Activated T-helper 1 cell treated with Interleukin-2 at 50 U/mL for 16 hours (primary cell): ENCODE results near the gene GPA33.

Experiments used
- DNase-seq: peaks from one replicate; pipeline ENCODE4 v3.0.0-alpha.2; 2020; ENCODE audit warnings: low read depth

The GPA33 gene

GRCh38 chr1:167090314-167090942 is at the start of gene GPA33:
TSS of gene GPA33 (minus strand) at chr1:167090377. CDS start at chr1:167090287, 90 bp downstream.
- no peak for DNase-seq

DNA sequence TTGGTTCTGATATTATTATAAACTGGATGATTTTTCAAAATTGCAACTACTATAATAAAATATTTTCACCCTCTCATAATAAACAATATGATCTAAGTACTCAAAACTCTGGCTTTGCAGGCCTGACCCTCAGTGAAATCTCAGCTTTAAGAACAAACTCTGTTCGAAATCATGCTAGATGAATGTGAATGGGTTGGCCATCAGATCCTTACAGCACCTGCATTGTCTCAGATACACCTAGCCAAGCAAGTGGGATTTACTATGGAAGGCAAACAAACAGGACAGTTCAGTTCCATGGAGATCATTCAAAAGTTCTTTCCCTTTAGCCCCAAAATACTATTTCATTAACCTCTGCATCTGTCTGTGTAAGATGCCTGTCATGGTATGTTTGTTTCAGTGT is 48.5 kb upstream of the GPA33 start:
- DNase-seq, result no peak

- no peak for DNase-seq
These were observed 47.8 kb upstream of the GPA33 start for GRCh38 chr1:167137793-167138510.

GRCh38 chr1:167137332-167137781 is 47.2 kb upstream of the GPA33 start:
- no peak for DNase-seq

DNA sequence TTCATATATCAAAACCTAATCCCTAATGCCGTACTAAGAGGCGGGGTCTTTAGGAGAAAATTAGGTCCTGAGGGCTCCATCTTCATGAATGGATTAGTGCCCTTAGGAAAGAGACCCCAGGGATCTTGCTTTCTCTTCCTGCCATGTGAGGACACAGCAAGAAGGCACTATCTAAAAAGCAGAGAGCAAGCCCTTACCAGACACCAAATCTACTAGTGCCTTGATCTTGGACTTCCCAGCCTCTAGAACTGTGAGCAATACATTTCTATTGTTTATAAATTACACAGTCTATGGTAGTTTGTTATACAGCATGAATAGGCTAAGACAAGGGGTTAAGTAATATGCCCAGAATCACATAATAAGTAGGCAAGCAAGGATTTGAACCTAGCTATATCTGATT is 46.6 kb upstream of the GPA33 start:
- DNase-seq, result no peak

- no peak for DNase-seq
These were observed 46.0 kb upstream of the GPA33 start for GRCh38 chr1:167136191-167136614.

DNA sequence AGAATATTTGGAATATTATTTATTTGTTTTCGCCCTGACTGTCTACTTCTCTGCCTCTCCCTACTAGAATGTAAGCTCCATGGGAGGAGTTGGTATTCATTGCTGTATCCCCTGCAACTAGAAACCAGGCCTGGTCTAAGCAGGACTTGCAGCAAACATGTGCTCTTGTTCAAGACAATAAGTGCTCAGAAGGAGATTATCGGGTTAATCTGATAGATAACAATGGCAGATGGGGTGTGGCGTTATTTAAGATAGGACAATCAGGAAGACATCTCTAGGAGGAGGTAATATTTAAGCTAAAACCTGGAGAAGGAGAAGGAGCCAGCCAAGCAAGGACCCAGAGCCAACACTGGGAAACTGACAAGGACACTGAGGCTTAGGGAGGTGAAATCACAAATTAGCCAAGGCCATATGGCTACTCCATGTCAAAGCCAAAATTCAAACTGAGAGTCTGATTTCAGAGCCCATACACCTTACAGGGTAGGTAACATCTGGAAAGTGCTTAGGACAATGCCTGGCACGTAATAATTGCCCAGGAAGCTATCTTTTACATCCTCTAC is 45.2 kb upstream of the GPA33 start:
- DNase-seq, result no peak

DNA sequence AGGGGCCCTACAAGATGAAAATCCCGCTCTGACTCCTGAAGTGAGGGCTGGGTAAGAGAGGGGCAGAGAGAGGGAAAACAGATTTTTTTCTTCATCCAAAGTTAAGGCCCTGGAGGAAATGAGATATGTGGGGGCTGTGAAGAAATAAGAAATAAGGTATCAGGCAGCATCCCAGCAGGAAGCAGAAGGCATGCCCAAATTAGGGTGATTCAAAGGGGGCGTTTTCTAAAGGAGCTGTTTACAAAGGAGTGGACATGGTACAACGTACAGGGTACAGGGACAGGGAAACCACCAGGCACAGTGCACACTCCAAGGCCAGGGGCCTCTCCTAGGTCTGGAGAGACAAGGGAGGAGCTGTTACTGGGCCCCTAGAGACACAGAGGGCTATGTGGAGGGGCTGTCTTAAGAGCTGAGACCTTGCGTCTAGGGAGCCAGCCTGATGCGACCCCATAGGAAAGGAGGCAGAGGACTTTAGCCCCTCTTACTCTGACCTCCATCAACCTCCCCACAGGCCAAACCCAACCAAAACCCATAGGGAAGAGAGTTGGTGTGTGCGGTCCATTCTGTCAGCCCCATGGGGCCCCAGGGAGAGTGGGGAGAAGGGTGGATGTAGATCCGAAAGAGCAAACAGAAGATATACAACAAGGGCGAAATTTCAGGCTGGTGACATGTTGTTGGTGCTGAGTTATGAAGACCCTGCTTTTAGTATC is 42.3 kb upstream of the GPA33 start:
- no peak for DNase-seq

DNA sequence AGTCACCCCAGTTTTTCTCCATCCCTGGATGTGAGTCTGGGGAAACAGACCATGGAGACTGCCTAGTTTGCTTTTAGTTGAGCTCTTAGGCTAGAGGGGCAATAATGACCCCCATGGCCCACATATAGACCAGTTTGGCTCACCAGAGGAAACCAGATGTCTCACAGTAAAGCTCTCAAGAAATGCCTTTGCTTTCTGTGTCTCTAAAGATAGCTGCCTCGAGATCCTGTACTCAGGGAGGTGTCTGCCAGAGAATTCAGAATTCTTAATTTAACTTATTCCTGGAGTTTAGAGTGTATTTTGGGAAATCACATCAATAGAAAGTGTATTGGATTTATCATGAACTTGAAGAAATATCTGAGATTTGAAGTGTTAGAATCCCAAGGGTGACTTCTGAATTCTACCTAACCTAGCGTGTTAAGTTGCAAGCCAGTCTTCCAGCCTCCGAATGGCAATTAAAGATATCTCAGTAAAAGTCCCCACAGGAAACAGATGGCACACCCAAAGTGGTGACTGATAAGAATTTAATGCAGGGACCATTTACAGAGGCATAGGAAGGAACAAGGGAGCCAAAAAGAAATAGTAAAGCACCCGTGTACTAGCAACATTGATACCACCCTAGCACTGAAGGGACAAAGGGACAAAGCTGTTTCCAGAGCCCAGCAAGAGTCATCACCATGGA is 40.8 kb upstream of the GPA33 start:
- DNase-seq, result no peak

DNA sequence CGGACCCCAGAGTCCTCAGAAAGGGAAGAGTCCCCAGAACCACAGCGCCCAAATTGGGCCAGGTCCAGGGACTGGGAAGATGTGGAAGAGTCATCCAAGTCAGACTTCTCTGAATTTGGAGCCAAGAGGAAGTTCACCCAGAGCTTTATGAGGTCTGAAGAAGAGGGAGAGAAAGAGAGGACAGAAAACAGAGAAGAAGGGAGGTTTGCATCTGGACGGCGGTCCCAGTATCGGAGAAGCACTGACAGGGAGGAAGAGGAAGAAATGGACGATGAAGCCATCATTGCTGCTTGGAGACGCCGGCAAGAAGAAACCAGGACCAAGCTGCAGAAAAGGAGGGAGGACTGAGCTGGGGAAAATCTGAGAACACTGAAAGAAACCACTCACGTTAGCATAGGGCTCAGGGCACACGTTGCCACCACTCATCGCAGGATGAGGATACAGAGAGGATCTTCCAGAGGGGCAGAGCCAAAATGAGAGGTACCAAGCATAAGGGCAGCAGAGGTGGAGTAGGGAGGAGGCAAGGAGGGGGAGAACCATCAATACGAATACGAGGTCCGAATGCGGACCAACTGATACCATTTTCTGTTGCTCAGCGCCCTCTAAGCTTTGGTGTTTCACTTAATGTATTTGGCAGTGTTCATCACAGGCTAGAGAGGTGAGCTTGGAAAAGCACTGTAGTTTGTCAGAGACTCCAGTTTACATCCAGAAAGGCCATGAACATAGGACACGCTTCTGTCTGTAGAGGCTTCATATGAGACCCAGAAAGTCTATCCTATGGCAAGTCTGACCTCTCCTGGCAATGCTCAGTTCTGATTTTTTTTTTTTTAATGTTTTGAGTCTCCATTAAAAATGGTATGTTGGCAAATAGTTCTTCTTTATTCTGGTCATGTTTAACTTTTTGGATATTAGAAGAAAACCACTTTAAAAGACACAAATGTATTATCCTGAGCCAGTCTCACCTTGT is 38.4 kb upstream of the GPA33 start:
- DNase-seq, result no peak

GRCh38 chr1:167127661-167128060 is 37.5 kb upstream of the GPA33 start:
- DNase-seq, result no peak

DNA sequence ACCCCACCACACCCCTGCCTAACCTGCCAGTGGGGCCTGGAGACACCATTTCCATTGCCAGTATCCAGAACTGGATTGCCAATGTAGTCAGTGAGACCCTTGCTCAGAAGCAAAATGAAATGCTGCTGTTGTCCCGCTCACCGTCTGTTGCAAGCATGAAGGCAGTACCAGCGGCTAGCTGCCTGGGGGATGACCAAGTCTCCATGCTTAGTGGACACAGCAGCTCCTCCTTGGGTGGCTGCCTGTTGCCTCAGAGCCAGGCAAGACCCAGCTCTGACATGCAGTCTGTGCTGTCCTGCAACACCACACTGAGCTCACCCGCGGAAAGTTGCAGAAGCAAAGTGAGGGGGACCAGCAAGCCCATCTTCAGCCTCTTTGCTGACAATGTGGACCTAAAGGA is 37.1 kb upstream of the GPA33 start:
- DNase-seq, result no peak

DNA sequence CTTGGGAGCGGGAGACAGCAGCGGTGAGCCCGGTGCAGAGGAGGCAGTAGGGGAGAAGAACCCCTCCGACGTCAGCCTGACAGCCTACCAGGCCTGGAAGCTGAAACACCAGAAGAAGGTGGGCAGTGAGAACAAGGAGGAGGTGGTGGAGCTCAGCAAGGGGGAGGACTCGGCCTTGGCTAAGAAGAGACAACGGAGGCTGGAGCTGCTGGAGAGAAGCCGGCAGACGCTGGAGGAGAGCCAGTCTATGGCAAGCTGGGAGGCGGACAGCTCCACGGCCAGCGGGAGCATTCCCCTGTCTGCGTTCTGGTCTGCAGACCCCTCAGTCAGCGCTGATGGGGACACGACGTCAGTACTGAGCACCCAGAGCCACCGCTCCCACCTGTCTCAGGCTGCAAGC is 36.6 kb upstream of the GPA33 start:
- DNase-seq, result no peak

DNA sequence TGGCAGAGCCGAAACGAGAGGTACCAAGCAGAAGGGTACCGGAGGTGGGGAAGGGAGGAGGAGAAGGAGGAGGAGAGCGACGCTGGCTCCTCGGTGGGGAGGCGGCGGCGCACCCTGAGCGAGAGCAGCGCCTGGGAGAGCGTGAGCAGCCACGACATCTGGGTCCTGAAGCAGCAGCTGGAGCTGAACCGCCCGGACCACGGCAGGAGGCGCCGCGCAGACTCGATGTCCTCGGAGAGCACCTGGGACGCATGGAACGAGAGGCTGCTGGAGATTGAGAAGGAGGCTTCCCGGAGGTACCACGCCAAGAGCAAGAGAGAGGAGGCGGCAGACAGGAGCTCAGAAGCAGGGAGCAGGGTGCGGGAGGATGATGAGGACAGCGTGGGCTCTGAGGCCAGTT is 36.1 kb upstream of the GPA33 start:
- DNase-seq, result no peak

DNA sequence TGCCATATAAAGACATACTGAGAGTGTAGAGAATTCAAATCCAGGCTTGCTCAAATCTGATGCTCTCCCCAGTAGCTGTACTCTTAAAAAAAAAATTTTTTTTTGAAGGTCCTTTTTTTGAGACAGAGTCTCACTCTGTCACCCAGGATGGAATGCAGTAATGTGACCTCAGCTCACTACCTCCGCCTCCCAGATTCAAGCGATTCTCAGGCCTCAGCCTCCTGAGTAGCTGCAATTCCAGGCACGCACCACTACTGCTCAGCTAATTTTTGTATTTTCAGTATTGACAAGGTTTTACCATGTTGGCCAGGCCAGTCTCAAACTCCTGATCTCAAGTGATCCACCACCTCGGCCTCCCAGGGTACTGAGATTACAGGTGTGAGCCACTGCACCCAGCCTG is 32.4 kb upstream of the GPA33 start:
- DNase-seq, result no peak

DNA sequence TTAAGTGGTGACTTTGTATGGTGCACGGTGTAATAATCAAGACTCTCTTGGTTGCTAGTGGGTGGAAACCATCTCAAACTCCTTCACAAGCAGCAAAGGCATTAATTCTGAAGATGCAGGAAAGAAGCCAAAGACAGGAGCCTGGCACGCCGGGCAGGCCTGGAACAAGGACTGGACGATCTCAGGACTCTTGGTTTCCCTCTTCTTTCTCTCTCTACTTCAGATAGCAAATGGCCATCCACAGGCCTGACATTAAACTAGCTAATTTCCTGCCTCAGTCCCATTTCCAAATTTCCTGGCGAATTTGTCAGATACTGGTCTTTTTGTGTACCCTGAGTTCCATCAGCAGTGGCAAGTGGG is 31.9 kb upstream of the GPA33 start:
- no peak for DNase-seq

DNA sequence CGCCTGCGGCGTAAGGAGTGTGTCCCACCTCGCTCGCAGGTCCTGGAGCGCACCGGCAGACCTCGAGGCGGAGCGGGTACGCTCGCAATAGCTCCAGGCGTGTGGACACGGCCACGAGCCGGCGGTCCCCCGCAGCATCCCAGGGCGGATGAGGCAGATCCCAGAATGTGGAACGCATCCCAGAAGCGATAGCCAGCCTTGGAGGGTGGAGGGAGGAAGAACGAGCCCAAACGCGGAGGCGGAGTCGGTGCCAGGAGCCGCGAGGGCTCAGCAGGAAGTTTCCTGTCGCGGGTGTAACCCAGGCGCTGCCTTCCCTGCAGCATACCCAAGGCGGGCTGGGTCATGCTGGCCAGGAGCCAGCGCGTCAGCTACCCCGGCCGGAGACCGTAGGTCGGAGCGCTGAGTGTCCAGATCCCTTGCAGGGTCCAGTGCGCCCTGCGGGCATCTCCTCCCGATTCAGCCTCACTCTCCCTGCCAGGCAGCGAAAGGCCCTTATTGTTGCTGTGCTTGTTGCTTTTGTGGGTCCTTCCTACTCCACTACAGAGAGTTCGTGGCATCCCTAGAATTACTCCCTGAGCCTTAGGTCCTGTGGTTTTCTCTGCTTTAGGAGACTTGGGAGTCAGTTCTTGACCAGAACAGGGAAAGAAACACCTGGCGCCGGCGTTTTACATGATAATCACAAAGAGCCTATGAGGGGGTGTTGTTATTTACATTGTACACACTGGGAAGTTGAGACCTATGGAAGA is 31.4 kb upstream of the GPA33 start:
- DNase-seq, result no peak

- DNase-seq, result no peak
These were observed 30.7 kb upstream of the GPA33 start for GRCh38 chr1:167120899-167121298.

DNA sequence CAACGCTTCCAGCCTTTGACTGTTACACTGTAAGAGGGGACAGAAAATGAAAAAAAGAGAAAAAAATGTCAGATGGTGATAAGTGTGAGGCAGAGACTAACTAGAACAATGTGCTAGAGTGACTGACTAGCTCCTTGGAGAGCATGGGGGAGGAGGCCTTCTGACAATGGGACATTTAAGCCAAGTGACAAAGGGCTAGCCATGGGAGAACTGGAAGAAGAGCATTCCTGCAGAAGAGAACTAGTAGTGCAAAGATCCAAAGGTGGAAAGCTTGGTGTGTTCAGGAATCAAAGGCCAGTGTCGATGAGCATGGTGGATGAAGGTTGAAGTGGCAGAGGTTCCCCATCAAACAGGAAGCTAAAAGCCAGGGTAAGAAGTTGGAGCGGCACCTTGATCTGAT is 29.5 kb upstream of the GPA33 start:
- no peak for DNase-seq

DNA sequence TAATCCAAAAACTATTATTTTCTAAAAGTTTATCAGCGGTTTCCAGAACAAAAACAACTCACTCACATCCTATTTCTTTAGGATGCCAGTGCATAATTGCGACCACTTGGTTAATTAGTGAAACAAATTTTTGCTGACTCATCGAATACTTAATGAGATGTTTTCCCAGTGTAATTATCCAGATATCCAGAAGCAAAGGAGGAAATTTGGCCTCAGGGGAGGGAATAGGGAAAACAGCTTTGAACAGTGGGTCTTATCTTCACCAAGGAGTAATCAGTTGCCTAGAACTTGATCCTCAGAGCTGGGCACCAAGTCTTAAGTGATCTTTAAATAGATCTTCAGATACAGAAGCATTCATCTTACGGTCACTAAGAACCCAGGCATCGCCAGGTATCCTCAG is 28.0 kb upstream of the GPA33 start:
- DNase-seq, result no peak

DNA sequence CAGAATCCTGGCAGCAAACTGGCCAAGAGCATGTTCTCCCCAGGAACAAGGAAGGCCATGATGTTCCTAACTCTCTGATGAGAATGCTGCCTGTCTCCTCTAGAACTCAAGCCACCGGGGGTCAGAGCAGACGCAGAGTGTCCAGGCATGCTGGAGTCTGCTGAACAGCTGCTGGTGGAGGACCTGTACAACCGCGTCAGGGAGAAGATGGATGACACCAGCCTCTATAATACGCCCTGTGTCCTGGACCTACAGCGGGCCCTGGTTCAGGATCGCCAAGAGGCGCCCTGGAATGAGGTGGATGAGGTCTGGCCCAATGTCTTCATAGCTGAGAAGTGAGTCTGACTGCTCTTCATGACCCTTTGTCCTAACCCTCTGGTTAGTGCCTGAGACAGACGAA is 27.0 kb upstream of the GPA33 start:
- no peak for DNase-seq
